Fibroblast of mammary gland (primary cell): ENCODE data around the gene EPHB4.

ENCODE experiments used
- DNase-seq: peaks from one replicate; pipeline ENCODE4 v3.0.0-alpha.2; 2010; ENCODE audit warnings: low read depth
- H3K4me3 ChIP-seq: 2 replicates; pipeline ENCODE4 v1.5.1; 2011; ENCODE audit warnings: low read depth, mild to moderate bottlenecking, low read length, moderate library complexity; ENCODE audit not compliant: control insufficient read depth
- TF ChIP-seq, protein P1 (sequence below): conservative IDR thresholded peaks from 2 replicates; pipeline ENCODE4 v1.5.1; 2011; ENCODE audit warnings: low read depth, low read length, inconsistent platforms; ENCODE audit not compliant: control insufficient read depth, insufficient read depth

Gene EPHB4

DNA sequence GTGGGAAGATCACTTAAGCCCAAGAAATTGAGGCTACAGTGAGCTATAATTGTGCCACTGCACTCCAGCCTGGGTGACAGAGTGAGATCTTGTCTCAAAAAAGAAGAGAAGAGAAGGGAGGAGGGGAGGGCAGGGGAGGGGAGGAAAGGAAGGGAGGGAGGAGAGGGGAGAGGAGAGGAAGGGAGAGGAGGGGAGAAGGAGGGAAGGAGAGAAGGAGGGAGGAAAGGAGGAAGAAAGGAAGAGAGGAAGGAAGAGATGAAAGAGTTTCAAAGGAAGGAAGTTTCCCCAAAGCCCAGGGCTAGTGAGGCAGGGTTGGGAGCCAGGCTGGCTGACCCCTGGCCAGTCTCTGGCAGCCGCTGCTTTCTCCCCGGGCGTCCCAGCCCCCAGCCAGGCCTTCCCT is 32.6 kb downstream of the EPHB4 start:
- DNase-seq = no peak
- H3K4me3 ChIP-seq = no peak overlapping the region
- TF ChIP-seq, protein P1, sequence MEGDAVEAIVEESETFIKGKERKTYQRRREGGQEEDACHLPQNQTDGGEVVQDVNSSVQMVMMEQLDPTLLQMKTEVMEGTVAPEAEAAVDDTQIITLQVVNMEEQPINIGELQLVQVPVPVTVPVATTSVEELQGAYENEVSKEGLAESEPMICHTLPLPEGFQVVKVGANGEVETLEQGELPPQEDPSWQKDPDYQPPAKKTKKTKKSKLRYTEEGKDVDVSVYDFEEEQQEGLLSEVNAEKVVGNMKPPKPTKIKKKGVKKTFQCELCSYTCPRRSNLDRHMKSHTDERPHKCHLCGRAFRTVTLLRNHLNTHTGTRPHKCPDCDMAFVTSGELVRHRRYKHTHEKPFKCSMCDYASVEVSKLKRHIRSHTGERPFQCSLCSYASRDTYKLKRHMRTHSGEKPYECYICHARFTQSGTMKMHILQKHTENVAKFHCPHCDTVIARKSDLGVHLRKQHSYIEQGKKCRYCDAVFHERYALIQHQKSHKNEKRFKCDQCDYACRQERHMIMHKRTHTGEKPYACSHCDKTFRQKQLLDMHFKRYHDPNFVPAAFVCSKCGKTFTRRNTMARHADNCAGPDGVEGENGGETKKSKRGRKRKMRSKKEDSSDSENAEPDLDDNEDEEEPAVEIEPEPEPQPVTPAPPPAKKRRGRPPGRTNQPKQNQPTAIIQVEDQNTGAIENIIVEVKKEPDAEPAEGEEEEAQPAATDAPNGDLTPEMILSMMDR = no peak

DNA sequence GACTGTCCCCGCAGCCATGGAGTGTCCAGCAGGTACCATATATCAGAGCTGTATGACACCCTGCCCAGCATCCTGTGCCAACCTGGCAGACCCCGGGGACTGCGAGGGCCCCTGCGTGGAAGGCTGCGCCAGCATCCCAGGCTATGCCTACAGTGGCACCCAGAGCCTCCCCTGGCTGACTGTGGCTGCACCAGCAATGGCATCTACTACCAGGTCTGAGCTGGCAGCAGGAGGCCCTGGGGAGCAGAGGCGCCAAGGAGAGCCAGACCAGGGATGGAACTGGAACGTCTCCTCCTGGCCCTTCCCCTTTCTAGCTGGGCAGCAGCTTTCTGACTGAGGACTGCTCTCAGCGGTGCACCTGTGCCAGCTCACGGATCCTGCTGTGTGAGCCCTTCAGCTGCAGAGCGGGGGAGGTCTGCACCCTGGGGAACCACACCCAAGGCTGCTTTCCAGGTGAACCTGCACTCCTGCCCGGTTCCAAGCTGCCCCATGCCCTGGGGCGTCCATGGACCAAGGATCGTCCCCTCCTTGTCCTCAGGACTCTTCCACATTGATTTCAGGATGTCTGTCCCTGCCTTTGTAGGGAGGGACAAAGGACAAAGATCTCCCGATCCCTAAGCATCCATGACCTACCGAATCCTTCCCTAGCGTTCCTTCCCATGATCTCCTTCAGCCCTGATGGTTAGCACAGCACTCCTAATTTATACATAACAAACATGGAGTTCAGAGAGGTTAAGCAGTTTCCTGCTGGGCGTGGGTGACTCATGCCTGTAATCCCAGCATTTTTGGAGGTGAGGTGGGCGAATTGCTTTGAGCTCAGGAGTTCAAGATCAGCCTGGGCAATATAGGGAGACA is 33.3 kb downstream of the EPHB4 start:
- TF ChIP-seq, protein P1 = no peak
- H3K4me3 ChIP-seq = no peak overlapping the region
- peak; percentile 12 for DNase-seq

DNA sequence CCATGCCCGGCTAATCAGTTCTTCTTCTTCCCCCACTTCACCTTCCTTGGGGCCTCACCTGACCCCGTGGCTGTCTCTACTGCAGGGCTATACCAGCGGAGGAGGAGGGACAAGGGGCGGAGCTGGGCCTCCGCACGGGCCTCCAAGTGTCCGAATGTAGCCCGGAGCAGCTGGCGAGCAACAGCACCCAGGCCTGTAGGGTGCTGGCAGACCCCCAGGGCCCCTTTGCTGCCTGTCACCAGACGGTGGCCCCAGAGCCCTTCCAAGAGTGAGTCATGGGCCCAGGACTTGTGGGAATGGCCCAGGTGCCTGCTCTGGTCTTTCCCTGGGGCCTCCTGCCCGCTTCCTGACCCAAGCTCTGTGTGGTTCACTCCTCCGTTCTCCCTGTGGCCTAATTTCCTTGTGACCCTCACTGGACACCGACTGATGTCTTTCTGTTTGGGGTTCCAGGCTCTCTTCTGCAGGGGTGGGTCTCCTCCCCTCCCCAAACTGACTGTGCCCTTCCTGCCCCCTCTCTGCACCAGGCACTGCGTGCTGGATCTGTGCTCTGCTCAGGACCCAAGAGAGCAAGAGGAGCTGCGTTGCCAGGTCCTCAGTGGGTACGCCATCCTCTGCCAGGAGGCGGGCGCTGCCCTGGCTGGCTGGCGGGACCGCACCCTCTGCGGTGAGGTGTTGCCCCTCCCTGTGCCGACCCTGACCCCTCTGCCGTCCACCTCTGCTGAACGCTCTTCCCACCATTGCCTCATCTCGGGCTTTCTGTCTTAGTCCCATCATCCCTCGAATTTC is 35.2 kb downstream of the EPHB4 start:
- TF ChIP-seq, protein P1 = no peak
- H3K4me3 ChIP-seq = no peak overlapping the region
- no peak for DNase-seq

DNA sequence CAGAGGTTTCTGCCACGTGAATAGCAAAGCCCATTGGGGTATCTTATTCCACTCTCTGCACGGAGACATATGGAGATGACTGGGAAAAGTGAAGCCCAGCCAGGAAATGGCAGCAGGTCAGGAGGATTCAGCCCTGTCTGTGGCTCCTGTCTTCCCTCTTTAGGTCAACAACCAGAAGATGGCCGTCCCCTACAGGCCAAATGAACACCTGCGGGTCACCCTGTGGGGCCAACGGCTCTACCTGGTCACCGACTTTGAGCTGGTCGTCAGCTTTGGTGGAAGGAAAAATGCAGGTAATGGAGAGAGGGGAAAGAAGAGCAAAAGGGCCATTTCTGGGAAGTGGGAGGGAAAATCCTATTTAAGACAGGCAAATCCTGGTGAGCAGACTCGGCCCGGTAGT is 38.3 kb downstream of the EPHB4 start:
- H3K4me3 ChIP-seq = no peak overlapping the region
- TF ChIP-seq, protein P1 = no peak
- DNase-seq = no peak

DNA sequence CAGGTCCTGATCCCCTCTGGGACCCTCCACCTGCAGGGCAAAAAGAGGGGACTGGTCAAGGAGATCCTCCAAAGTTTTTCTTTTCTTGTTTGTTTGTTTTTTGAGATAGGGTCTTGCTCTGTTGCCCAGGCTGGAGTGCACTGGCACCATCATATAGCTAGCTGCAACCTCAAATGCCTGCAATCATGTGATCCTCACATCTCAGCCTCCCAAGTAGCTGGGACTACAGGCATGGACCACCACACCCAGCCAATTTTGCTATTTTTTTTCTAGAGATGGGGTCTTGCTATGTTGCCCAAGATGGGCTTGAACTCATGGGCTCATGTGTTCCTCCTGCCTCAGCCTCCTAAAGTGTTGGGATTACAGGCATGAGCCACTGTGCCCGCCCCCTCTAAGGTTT is 41.0 kb downstream of the EPHB4 start:
- H3K4me3 ChIP-seq = no peak overlapping the region
- DNase-seq = no peak
- TF ChIP-seq, protein P1 = no peak

DNA sequence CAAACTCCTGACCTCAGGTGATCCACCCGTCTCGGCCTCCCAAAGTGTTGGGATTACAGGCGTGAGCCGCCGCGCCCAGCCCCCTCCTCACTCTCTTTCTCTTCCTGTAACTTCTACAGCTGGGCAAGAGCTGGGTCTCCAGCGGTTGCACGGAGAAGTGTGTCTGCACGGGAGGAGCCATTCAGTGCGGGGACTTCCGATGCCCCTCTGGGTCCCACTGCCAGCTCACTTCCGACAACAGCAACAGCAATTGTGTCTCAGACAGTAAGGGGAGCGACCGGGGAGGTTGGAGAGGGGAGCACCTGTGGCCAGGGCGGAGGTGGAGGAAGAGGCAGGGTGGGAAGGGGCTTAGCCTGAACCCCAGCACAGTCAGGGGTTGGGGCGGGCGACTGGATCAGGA is 41.4 kb downstream of the EPHB4 start:
- DNase-seq = no peak
- H3K4me3 ChIP-seq = no peak overlapping the region
- TF ChIP-seq, protein P1 = no peak
